Measurements from ENCODE around the gene ECE1.

ECE1 gene

GRCh38 chr1:21313203-21313885 lies 23.1 kb upstream of the ECE1 start:
- Histone ChIP-seq H3K4me3 (ENCODE audit: low read depth, low read length) (no peak overlapping the region), H3K27ac (no peak overlapping the region), H3K36me3 (replicated peaks) (no peaks in the 10 kb centered on the region), H3K27me3 (replicated peaks) (no peaks in the 10 kb centered on the region)
- no peak for DNase-seq
- in situ Hi-C loops (cut with HindIII; ENCODE audit: low pct_ligation_motif_present, low sequenced_read_pairs): no loop called here
- TF ChIP-seq, protein P1, sequence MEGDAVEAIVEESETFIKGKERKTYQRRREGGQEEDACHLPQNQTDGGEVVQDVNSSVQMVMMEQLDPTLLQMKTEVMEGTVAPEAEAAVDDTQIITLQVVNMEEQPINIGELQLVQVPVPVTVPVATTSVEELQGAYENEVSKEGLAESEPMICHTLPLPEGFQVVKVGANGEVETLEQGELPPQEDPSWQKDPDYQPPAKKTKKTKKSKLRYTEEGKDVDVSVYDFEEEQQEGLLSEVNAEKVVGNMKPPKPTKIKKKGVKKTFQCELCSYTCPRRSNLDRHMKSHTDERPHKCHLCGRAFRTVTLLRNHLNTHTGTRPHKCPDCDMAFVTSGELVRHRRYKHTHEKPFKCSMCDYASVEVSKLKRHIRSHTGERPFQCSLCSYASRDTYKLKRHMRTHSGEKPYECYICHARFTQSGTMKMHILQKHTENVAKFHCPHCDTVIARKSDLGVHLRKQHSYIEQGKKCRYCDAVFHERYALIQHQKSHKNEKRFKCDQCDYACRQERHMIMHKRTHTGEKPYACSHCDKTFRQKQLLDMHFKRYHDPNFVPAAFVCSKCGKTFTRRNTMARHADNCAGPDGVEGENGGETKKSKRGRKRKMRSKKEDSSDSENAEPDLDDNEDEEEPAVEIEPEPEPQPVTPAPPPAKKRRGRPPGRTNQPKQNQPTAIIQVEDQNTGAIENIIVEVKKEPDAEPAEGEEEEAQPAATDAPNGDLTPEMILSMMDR (IDR thresholded peaks at IDR 0.05; ENCODE audit: low read depth, low read length, missing control alignments): no peak

DNA sequence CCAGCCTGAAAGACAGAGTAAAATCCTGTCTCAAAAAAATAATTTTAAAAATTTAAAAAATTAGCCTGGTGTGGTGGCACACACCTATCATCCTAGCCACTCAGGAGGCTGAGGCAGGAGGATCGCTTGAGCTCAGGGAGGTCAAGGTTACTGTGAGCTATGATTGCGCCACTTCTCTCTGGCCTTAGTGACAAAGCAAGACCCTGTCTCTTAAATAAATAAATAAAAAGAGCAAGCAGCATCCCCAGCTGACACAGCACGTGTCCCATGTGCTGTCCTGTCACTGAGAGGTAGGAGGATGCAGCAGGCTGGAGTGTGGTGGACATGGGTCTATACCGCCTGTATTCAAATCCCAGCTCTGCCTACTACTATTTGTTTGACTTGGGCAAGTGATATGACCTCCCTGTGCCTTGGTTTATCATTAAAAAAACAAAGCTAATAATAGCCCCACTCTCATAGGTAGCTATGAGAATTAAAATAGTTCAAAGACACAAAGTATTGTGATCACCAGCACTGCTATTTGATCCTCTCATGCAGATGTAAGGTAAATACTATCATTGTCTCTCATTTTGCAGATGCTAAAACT lies 22.2 kb upstream of the ECE1 start:
- Histone ChIP-seq H3K27ac (no peak overlapping the region), H3K27me3 (replicated peaks) (no peaks in the 10 kb centered on the region), H3K36me3 (replicated peaks) (no peaks in the 10 kb centered on the region), H3K4me3 (ENCODE audit: low read depth, low read length) (no peak overlapping the region)
- in situ Hi-C loops (cut with HindIII; ENCODE audit: low pct_ligation_motif_present, low sequenced_read_pairs): no loop called here
- TF ChIP-seq, protein P1 (IDR thresholded peaks at IDR 0.05; ENCODE audit: low read depth, low read length, missing control alignments): no peak
- no peak for DNase-seq

GRCh38 chr1:21311016-21311415 lies 20.8 kb upstream of the ECE1 start:
- TF ChIP-seq, protein P1 (IDR thresholded peaks at IDR 0.05; ENCODE audit: low read depth, low read length, missing control alignments): no peak
- H3K4me3 ChIP-seq (ENCODE audit: low read depth, low read length): no peak overlapping the region
- no peaks in the 10 kb centered on the region for H3K36me3 ChIP-seq (replicated peaks)
- no peak for DNase-seq
- no peak overlapping the region for H3K27ac ChIP-seq
- H3K27me3 ChIP-seq (replicated peaks): no peaks in the 10 kb centered on the region
- in situ Hi-C loops (cut with HindIII; ENCODE audit: low pct_ligation_motif_present, low sequenced_read_pairs): no loop called here

DNA sequence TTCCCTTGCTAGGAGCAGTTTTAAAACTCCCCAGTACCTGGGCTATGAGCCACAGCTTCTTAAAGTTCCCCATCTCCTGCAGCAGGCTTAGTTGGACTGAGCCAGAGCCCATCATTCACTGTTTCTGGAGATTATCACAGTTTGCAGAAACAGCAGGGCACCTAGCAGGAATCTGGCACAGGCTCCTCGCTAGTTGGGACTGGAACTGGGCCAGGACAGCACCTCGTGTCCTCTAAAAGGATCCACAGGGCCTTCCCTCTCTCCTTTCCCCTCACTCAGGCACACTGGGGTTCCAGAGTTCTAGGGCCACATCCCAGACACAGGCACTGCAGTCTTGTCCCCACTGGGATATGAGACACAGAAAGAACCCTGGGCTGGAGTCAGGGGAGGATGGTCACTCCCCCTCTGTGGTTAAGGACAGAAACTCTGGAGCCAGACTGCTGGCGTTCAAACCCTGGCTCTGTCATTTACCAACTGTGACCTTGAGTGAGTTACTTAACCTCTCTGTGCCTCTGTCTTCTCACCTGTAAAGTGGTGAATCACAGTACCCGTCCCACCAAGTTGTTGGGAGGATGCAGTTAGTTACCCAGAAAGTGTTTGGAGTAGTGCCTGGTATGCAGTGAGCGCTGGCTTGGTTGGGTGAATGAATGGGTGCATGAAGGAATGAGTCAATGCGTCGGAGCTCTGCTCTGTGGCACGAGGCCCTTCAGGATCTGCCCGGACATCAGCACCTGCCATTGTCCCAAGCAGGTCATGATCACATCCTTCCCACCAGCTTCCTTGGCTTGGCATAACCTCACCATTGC lies 18.8 kb upstream of the ECE1 start:
- H3K27ac ChIP-seq: no peak overlapping the region
- H3K36me3 ChIP-seq (replicated peaks): no peaks in the 10 kb centered on the region
- in situ Hi-C loops (cut with HindIII; ENCODE audit: low pct_ligation_motif_present, low sequenced_read_pairs): no loop called here
- TF ChIP-seq, protein P1 (IDR thresholded peaks at IDR 0.05; ENCODE audit: low read depth, low read length, missing control alignments): no peak
- no peak for DNase-seq
- H3K4me3 ChIP-seq (ENCODE audit: low read depth, low read length): no peak overlapping the region
- no peaks in the 10 kb centered on the region for H3K27me3 ChIP-seq (replicated peaks)

GRCh38 chr1:21308330-21308729 lies 18.1 kb upstream of the ECE1 start:
- Histone ChIP-seq H3K27ac (no peak overlapping the region), H3K36me3 (replicated peaks) (no peaks in the 10 kb centered on the region), H3K27me3 (replicated peaks) (no peaks in the 10 kb centered on the region), H3K4me3 (ENCODE audit: low read depth, low read length) (no peak overlapping the region)
- in situ Hi-C loops (cut with HindIII; ENCODE audit: low pct_ligation_motif_present, low sequenced_read_pairs): no loop called here
- TF ChIP-seq, protein P1 (IDR thresholded peaks at IDR 0.05; ENCODE audit: low read depth, low read length, missing control alignments): no peak
- DNase-seq: no peak

All from brain microvascular endothelial cell (primary cell).